AG04450 (cell line): ENCODE data around the gene HSPA1L. TPM values are rescaled to one million over a fixed set of nuclear protein-coding genes. Genes with fewer than 3 reads are reported as not detected.
"Not testable (repeated sequence)": the region's sequence is repeated elsewhere in the genome, so short reads cannot be mapped to it uniquely, and the experiment has no call there.

Experiments
- CTCF ChIA-PET: fragments of 300-600, 350-600 bp; formaldehyde crosslinking; extraction: SDS; loops from one replicate; lab custom pipeline; 2022; ENCODE audit warnings: antibody characterized with exemption, inconsistent platforms; lab: Charles Lee
- POLR2A ChIA-PET: fragments of 350-600 bp; formaldehyde crosslinking; extraction: SDS; loops from one replicate; lab custom pipeline; 2021; ENCODE audit warnings: antibody characterized with exemption, inconsistent platforms; lab: Yijun Ruan, JAX
- DNase-seq: peaks from one replicate; pipeline ENCODE4 v3.0.0-alpha.2; 2011; ENCODE audit warnings: low read depth, low spot score
- H3K27ac ChIP-seq: one replicate; pipeline ENCODE4 v1.5.1; 2012; ENCODE audit warnings: low read depth, low read length, control low read depth
- H3K27me3 ChIP-seq: one replicate; pipeline ENCODE4 v1.6.0; 2012; ENCODE audit warnings: low read length; ENCODE audit not compliant: control insufficient read depth, insufficient read depth
- H3K4me3 ChIP-seq: 2 replicates; pipeline ENCODE4 v1.5.1; 2011; ENCODE audit warnings: mild to moderate bottlenecking, low read depth, low read length, control low read depth
- H3K9me3 ChIP-seq: 2 replicates; pipeline ENCODE4 v1.5.1; 2012; ENCODE audit warnings: low read length; ENCODE audit not compliant: control insufficient read depth, insufficient read depth
- polyA plus RNA-seq: library from polyadenylated mRNA; depleted of rRNA; stranded (reverse); fragments of >200 nt; gene quantifications from 2 replicates; pipeline ENCODE4 v1.2.3, GENCODE V29; 2011
- TF ChIP-seq, protein P1 (sequence below): IDR thresholded peaks from 2 replicates; pipeline ENCODE4 v1.5.1; 2011; ENCODE audit warnings: low read depth, low read length, control low read depth, inconsistent platforms

Gene HSPA1L
- polyA plus RNA-seq, 1 experiment = 1.2 TPM

DNA sequence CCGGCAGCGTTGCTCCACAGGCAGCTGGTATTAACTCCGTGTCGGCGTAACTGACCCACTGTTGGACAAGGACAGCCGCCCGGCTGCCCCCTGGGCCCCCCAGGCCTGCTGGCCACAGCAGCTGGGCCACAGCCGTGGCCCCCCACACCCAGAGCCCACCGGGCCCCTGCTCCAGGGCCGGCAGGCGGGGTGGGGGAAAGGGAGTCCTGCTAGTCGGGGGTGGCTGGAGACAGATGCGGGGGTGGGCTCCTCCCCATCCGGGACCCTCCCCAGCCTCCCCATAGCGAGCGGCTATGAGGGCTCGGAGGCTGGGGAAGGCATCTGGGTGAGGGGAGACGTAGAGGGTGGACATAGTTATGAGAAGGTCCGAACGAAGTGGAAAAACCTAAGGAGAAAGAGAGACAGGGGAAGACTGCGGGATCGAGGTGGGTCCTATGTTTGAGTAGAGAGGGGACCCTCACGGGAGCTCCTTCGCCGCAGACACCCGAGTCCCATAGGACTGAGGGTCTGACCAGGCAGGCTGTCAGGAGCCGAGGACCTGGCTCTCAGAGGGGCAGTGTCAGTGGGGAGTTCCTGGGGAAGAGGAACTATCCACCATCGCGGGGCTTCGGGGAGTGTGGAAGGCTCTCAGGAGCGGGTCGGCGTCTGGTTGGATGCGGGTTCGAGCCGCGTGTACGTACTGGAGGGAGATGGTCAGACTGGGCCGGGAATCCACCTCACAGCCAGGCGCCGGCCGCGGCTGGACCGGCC, 20.0 kb downstream of the HSPA1L start:
- H3K27ac ChIP-seq = peak overlapping the region; percentile 77
- CTCF ChIA-PET = interaction anchor here (1.0 to 2.3 kb wide), 6 partner anchors 8 to 80 kb away, joined by 3 to 25 read pairs (median 3); partner anchors contain the start of genes LSM2 and LY6G6D
- H3K4me3 ChIP-seq = peak overlapping the region; percentile 84
- POLR2A ChIA-PET = interaction anchor here (0.6 to 2.9 kb wide), 7 partner anchors 12 to 112 kb away, joined by 3 to 27 read pairs (median 7); partner anchors contain the start of genes HSPA1A, HSPA1B, HSPA1L and LSM2
- no peaks in the 10 kb centered on the region for H3K27me3 ChIP-seq
- TF ChIP-seq, protein P1, sequence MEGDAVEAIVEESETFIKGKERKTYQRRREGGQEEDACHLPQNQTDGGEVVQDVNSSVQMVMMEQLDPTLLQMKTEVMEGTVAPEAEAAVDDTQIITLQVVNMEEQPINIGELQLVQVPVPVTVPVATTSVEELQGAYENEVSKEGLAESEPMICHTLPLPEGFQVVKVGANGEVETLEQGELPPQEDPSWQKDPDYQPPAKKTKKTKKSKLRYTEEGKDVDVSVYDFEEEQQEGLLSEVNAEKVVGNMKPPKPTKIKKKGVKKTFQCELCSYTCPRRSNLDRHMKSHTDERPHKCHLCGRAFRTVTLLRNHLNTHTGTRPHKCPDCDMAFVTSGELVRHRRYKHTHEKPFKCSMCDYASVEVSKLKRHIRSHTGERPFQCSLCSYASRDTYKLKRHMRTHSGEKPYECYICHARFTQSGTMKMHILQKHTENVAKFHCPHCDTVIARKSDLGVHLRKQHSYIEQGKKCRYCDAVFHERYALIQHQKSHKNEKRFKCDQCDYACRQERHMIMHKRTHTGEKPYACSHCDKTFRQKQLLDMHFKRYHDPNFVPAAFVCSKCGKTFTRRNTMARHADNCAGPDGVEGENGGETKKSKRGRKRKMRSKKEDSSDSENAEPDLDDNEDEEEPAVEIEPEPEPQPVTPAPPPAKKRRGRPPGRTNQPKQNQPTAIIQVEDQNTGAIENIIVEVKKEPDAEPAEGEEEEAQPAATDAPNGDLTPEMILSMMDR = no peak
- no peak for DNase-seq
- H3K9me3 ChIP-seq = no peaks in the 10 kb centered on the region

- ChIA-PET POLR2A (interaction anchor here (1.7 to 2.9 kb wide), 3 partner anchors 12 to 33 kb away, joined by 7 to 27 read pairs (median 10); partner anchors contain the start of genes HSPA1B and LSM2), CTCF (interaction anchor here (1.0 to 2.3 kb wide), 2 partner anchors 8 to 12 kb away, joined by 3 to 25 read pairs; partner anchors contain the start of gene LSM2)
- peak overlapping the region; percentile 77 for H3K27ac ChIP-seq
- TF ChIP-seq, protein P1 = no peak
- H3K27me3 ChIP-seq = no peaks in the 10 kb centered on the region
- no peaks in the 10 kb centered on the region for H3K9me3 ChIP-seq
- no peak for DNase-seq
- peak overlapping the region; percentile 84 for H3K4me3 ChIP-seq
Measured at GRCh38 chr6:31794294-31794865, 20.7 kb downstream of the HSPA1L start.

GRCh38 chr6:31793927-31794245, 21.2 kb downstream of the HSPA1L start:
- CTCF ChIA-PET, H3K27me3 ChIP-seq, DNase-seq, H3K9me3 ChIP-seq, H3K27ac ChIP-seq, POLR2A ChIA-PET: not testable (repeated sequence)
- H3K4me3 ChIP-seq = peak overlapping the region; percentile 84

- Histone ChIP-seq H3K27ac (peak overlapping the region; percentile 2), H3K9me3 (no peaks in the 10 kb centered on the region), H3K27me3 (no peaks in the 10 kb centered on the region), H3K4me3 (no peak overlapping the region)
- ChIA-PET POLR2A (interaction anchor here (0.7 kb wide), 1 partner anchor 77 kb away, joined by 5 read pairs; no protein-coding TSS in a partner anchor), CTCF (interaction anchor here (2.5 kb wide), 1 partner anchor 14 kb away, joined by 24 read pairs; the partner anchor contains the start of gene VWA7)
- TF ChIP-seq, protein P1 = no peak
- DNase-seq = no peak
Measured at GRCh38 chr6:31792761-31793171, 22.3 kb downstream of the HSPA1L start.

DNA sequence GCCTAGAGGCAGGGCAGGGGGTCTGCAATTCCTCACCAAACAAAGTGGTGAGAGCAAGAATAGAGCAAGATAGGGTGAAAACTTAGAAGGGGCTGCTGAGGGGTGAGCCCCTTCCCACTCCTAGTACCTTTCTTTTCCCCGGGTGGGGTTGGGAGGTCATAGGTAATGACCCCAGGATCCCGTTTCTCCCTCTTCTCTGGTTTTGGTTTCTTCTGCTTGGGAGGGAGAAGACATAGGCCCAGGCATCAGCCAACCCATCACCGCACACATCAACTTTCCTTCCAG, 23.1 kb downstream of the HSPA1L start:
- no peak for DNase-seq
- TF ChIP-seq, protein P1 = no peak
- no peak overlapping the region for H3K4me3 ChIP-seq
- no peak overlapping the region for H3K27ac ChIP-seq
- POLR2A ChIA-PET = interaction anchor here (1.2 kb wide), 1 partner anchor 35 kb away, joined by 9 read pairs; the partner anchor contains the start of gene HSPA1B
- H3K27me3 ChIP-seq = no peaks in the 10 kb centered on the region
- CTCF ChIA-PET = interaction anchor here (0.9 to 2.5 kb wide), 17 partner anchors 9 to 79 kb away, joined by 3 to 24 read pairs (median 5); partner anchors contain the start of genes CLIC1 and VWA7
- no peaks in the 10 kb centered on the region for H3K9me3 ChIP-seq
